IMR-90 (cell line): ENCODE data around the gene HOXA5. TPM values are rescaled to one million over a fixed set of nuclear protein-coding genes. Genes with fewer than 3 reads are reported as not detected.

Experiments
- ATAC-seq: fragments of 200-7000 bp; cut with Tn5 transposase; 2 replicates; pipeline ENCODE4 v1.9.1; 2020; ENCODE audit warnings: low read depth, mild to moderate bottlenecking, moderate library complexity
- BruUV-seq: library from RNA; stranded (reverse); fragments of 400-500 nt; replicated peaks from 2 replicates; lab custom pipeline; 2021; lab: Mats Ljungman, UMichigan
- CTCF ChIA-PET: fragments of 300-600 bp; formaldehyde crosslinking; extraction: SDS; loops from one replicate; lab custom pipeline; 2021; ENCODE audit warnings: antibody characterized with exemption; lab: Yijun Ruan, JAX
- POLR2A ChIA-PET: fragments of 300-600 bp; sonication (Branson Sonifier 250); formaldehyde crosslinking; loops from one replicate; lab custom pipeline; 2022; ENCODE audit warnings: antibody characterized with exemption; ENCODE audit not compliant: unreplicated experiment; lab: Charles Lee
- DNase-seq: peaks from one replicate; pipeline ENCODE4 v3.0.0; 2013
- H2AFZ ChIP-seq: replicated peaks from 2 replicates; pipeline ENCODE3; 2013; ENCODE audit warnings: low read length, mild to moderate bottlenecking; ENCODE audit not compliant: poor library complexity
- H2AK5ac ChIP-seq: 2 replicates; pipeline ENCODE4 v1.6.1; 2013; ENCODE audit warnings: low read depth, low read length, inconsistent platforms
- H2AK9ac ChIP-seq: replicated peaks from 2 replicates; pipeline ENCODE3; 2013; ENCODE audit warnings: mild to moderate bottlenecking, low read depth, low read length, moderate library complexity; ENCODE audit not compliant: poor library complexity
- H2BK120ac ChIP-seq: 2 replicates; pipeline ENCODE4 v1.6.1; 2013; ENCODE audit warnings: low read depth, low read length, inconsistent platforms
- H2BK15ac ChIP-seq: 3 replicates; pipeline ENCODE4 v1.6.1; 2013; ENCODE audit warnings: low read depth, low read length, inconsistent platforms
- H2BK20ac ChIP-seq: 2 replicates; pipeline ENCODE4 v1.6.1; 2013; ENCODE audit warnings: low read depth, mild to moderate bottlenecking, inconsistent platforms, low read length, moderate library complexity
- H2BK5ac ChIP-seq: 2 replicates; pipeline ENCODE4 v1.6.1; 2013; ENCODE audit warnings: mild to moderate bottlenecking, low read depth, low read length, inconsistent platforms; ENCODE audit not compliant: poor library complexity, severe bottlenecking
- H3K14ac ChIP-seq: replicated peaks from 2 replicates; pipeline ENCODE4 v1.6.1; 2013; ENCODE audit warnings: low read depth, low read length, inconsistent platforms
- H3K18ac ChIP-seq: 2 replicates; pipeline ENCODE4 v1.6.1; 2013; ENCODE audit warnings: low read depth, low read length, control low read depth
- H3K23ac ChIP-seq: 2 replicates; pipeline ENCODE4 v1.6.1; 2013; ENCODE audit warnings: low read depth, low read length, inconsistent platforms
- H3K27ac ChIP-seq: 2 replicates; pipeline ENCODE4 v1.5.1; 2013; ENCODE audit warnings: mild to moderate bottlenecking, control low read depth, low read length; ENCODE audit not compliant: insufficient read depth
- H3K27me3 ChIP-seq: 2 replicates; pipeline ENCODE4 v1.6.1; 2013; ENCODE audit warnings: low read length; ENCODE audit not compliant: control insufficient read depth, insufficient read depth
- H3K36me3 ChIP-seq: 2 replicates; pipeline ENCODE4 v1.6.1; 2013; ENCODE audit warnings: low read length, mixed read lengths; ENCODE audit not compliant: control insufficient read depth, insufficient read depth
- H3K4ac ChIP-seq: 2 replicates; pipeline ENCODE4 v1.6.1; 2013; ENCODE audit warnings: low read depth, low read length, inconsistent platforms
- H3K4me1 ChIP-seq: 2 replicates; pipeline ENCODE4 v1.6.1; 2013; ENCODE audit warnings: low read length, mixed read lengths; ENCODE audit not compliant: control insufficient read depth, insufficient read depth
- H3K4me2 ChIP-seq: 2 replicates; pipeline ENCODE4 v1.6.1; 2013; ENCODE audit warnings: low read depth, mild to moderate bottlenecking, control low read depth, low read length, moderate library complexity
- H3K4me3 ChIP-seq: 2 replicates; pipeline ENCODE4 v1.5.1; 2013; ENCODE audit warnings: low read depth, mild to moderate bottlenecking, control low read depth, low read length, moderate library complexity; ENCODE audit not compliant: insufficient read depth
- H3K56ac ChIP-seq: 2 replicates; pipeline ENCODE4 v1.6.1; 2013; ENCODE audit warnings: low read length, inconsistent platforms; ENCODE audit not compliant: insufficient read depth; ENCODE audit errors: extremely low read depth
- H3K79me1 ChIP-seq, 2 experiments: 2 replicates each; pipeline ENCODE4 v1.6.1; 2013; ENCODE audit warnings: low read length in 2 of 2, inconsistent platforms in 1 of 2, low read depth in 1 of 2
- H3K9ac ChIP-seq: 2 replicates; pipeline ENCODE4 v1.6.1; 2013; ENCODE audit warnings: low read depth, low read length, control low read depth
- H3K9me1 ChIP-seq: 2 replicates; pipeline ENCODE4 v1.6.1; 2013; ENCODE audit warnings: low read length, inconsistent platforms; ENCODE audit not compliant: insufficient read depth
- H3K9me3 ChIP-seq: 2 replicates; pipeline ENCODE4 v1.6.1; 2013; ENCODE audit warnings: low read length; ENCODE audit not compliant: control insufficient read depth, insufficient read depth
- H4K20me1 ChIP-seq: 2 replicates; pipeline ENCODE4 v1.6.1; 2013; ENCODE audit warnings: low read length, inconsistent platforms; ENCODE audit not compliant: insufficient read depth
- H4K5ac ChIP-seq: 2 replicates; pipeline ENCODE4 v1.6.1; 2013; ENCODE audit warnings: mild to moderate bottlenecking, low read depth, low read length, control low read depth
- H4K8ac ChIP-seq, 2 experiments: 2 replicates each; pipeline ENCODE4 v1.6.1; 2013; ENCODE audit warnings: low read depth in 2 of 2, low read length in 2 of 2, control low read depth in 1 of 2, inconsistent platforms in 1 of 2
- H4K91ac ChIP-seq: 2 replicates; pipeline ENCODE4 v1.6.1; 2013; ENCODE audit warnings: low read depth, low read length, inconsistent platforms; ENCODE audit not compliant: insufficient read depth
- POLR2A ChIP-seq: IDR thresholded peaks from 2 replicates; pipeline ENCODE4 v1.6.1; 2012; ENCODE audit warnings: mild to moderate bottlenecking, low read depth, low read length
- SMC3 ChIP-seq: fragments of 150-350 bp; IDR thresholded peaks from 2 replicates; pipeline ENCODE4 v1.6.1; 2016; ENCODE audit warnings: low read depth, mild to moderate bottlenecking, antibody characterized with exemption, low read length, moderate library complexity
- WGBS, 2 experiments: methylation state at CpG; one replicate each; pipeline versions ENCODE4 v1.1.5 to v1.1.7; 2013; ENCODE audit warnings: missing lambda C conversion rate in 2 of 2; ENCODE audit not compliant: insufficient read length in 1 of 2; ENCODE audit errors: extremely low coverage in 2 of 2; 5-methylcytosine and 5-hydroxymethylcytosine counted together
- dilution Hi-C: fragments of 300-500 bp; cut with HindIII; formaldehyde crosslinking; loops from one replicate; pipeline ENCODE4 v1.14.3; 2018; ENCODE audit warnings: low sequenced_read_pairs; ENCODE audit not compliant: unreplicated experiment
- in situ Hi-C: fragments of 300-500 bp; cut with MboI; formaldehyde crosslinking; loops from 3 replicates; pipeline ENCODE4 v1.14.3; 2019; ENCODE audit warnings: low sequenced_read_pairs, inconsistent platforms, mixed read lengths
- intact Hi-C: fragments of 100-400 bp; cut with micrococcal nuclease; formaldehyde crosslinking; loops from 2 replicates; pipeline ENCODE4 v1.10.0; 2022
- polyA plus RNA-seq, 3 experiments: library from polyadenylated mRNA; depleted of rRNA; stranded (reverse); fragments of >200 nt; gene quantifications; 2 replicates each; pipeline ENCODE4 v1.2.3, GENCODE V29; 2012; ENCODE audit warnings: low replicate concordance in 1 of 3
- total RNA-seq: library from RNA; depleted of rRNA; stranded (reverse); fragments of >200 nt; gene quantifications from 2 replicates; pipeline ENCODE4 v1.2.3, GENCODE V29; 2012
- TF ChIP-seq, protein P1 (sequence below): fragments of 150-350 bp; IDR thresholded peaks from 2 replicates; pipeline ENCODE4 v1.6.1; 2016; ENCODE audit warnings: low read depth, mild to moderate bottlenecking, low read length, moderate library complexity, borderline replicate concordance
- TF ChIP-seq, protein P2 (sequence below): fragments of 150-350 bp; IDR thresholded peaks from 2 replicates; pipeline ENCODE4 v1.6.1; 2017; ENCODE audit warnings: mild to moderate bottlenecking, antibody characterized with exemption, low read length, low read depth

The HOXA5 gene
- total and polyA plus RNA-seq, 2 of the 4 experiments (the other 2 are of a cell fraction) = 19.9 to 29.4 TPM

DNA sequence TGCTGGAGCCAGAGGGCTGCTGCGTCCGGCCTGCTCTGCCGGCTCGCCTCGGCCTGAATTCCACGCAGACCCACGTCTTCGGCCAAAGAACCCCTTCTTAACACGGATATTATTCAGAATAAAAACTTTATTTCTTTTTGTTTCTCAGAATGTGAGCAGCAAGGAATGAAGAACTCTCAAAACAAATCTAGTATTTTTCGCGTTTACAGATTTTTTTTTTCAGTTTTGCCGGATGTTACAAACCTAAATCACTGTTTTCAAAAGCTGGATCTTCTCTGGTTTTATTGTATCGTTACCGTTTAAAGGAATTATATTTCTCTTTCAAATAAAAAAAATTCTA lies 36.6 kb downstream of the HOXA5 start:
- ATAC-seq = no peak; the same call in 1 of the 2 replicates
- no CpG with 5 or more reads among the region's 14 CpGs for whole genome bisulfite sequencing, 2 experiments
- TF ChIP-seq, protein P1, sequence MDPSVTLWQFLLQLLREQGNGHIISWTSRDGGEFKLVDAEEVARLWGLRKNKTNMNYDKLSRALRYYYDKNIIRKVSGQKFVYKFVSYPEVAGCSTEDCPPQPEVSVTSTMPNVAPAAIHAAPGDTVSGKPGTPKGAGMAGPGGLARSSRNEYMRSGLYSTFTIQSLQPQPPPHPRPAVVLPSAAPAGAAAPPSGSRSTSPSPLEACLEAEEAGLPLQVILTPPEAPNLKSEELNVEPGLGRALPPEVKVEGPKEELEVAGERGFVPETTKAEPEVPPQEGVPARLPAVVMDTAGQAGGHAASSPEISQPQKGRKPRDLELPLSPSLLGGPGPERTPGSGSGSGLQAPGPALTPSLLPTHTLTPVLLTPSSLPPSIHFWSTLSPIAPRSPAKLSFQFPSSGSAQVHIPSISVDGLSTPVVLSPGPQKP = no peak
- TF ChIP-seq, protein P2, sequence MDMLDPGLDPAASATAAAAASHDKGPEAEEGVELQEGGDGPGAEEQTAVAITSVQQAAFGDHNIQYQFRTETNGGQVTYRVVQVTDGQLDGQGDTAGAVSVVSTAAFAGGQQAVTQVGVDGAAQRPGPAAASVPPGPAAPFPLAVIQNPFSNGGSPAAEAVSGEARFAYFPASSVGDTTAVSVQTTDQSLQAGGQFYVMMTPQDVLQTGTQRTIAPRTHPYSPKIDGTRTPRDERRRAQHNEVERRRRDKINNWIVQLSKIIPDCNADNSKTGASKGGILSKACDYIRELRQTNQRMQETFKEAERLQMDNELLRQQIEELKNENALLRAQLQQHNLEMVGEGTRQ = no peak
- no peak for TF ChIP-seq POLR2A
- TF ChIP-seq SMC3 = no peak
- POLR2A ChIA-PET = interaction anchor here (1.3 kb wide), 1 partner anchor 10 kb away, joined by 5 read pairs; no protein-coding TSS in a partner anchor
- H2AK9ac ChIP-seq = peak overlapping the region; percentile 86
- BruUV-seq = no TSS peak
- H4K5ac ChIP-seq = peak overlapping the region; percentile 40; the same call in 1 of the 2 replicates
- H3K9me3 ChIP-seq = no peaks in the 10 kb centered on the region
- peak overlapping the region; percentile 80 for H2AFZ ChIP-seq
- CTCF ChIA-PET = no interaction called here
- peaks cover 0 to 43% of the 10 kb centered on the region in 2 experiments; a peak in 2 of 4 replicates for H3K79me1 ChIP-seq
- H2BK120ac ChIP-seq = peak overlapping the region; percentile 89
- H3K4me3 ChIP-seq = peak overlapping the region; percentile 22
- peak overlapping the region; percentile 73 for H3K14ac ChIP-seq
- H3K4me2 ChIP-seq = peak overlapping the region; percentile 49
- H2BK15ac ChIP-seq = no peak overlapping the region
- in situ Hi-C loops = loop anchor here (10.0 kb wide), 1 partner anchor 912 kb away; no protein-coding TSS in a partner anchor
- peak overlapping the region; percentile 99; the same call in 1 of the 2 replicates for H3K23ac ChIP-seq
- peak overlapping the region; percentile 96 for H3K27ac ChIP-seq
- peak overlapping the region; percentile 95 for H2BK5ac ChIP-seq
- H3K9me1 ChIP-seq = peaks cover 13% of the 10 kb centered on the region; the same call in 1 of the 2 replicates
- dilution Hi-C loops = no loop called here
- H3K9ac ChIP-seq = peak overlapping the region; percentile 85
- H3K36me3 ChIP-seq = peaks cover 9% of the 10 kb centered on the region; the same call in 1 of the 2 replicates
- H3K56ac ChIP-seq = peak overlapping the region; percentile 70
- H4K91ac ChIP-seq = peak overlapping the region; percentile 80
- intact Hi-C loops = no loop called here
- H3K4ac ChIP-seq = peak overlapping the region; percentile 82
- no peak for DNase-seq
- H3K27me3 ChIP-seq = no peaks in the 10 kb centered on the region
- peaks cover 9% of the 10 kb centered on the region; the same call in 1 of the 2 replicates for H4K20me1 ChIP-seq
- H3K18ac ChIP-seq = peak overlapping the region; percentile 80
- H2AK5ac ChIP-seq = no peak overlapping the region
- peak overlapping the region; percentile 88 to 89 for H4K8ac ChIP-seq
- H2BK20ac ChIP-seq = no peak overlapping the region
- peaks cover 50% of the 10 kb centered on the region for H3K4me1 ChIP-seq
